Right lobe of liver (tissue), 4 donors: ENCODE data around the gene SAMD7.

Experiments
- CTCF ChIP-seq, 4 donors: fragments of 200-600 bp in 3 of 4; fragments of 450-650 bp in 1 of 4; IDR thresholded peaks; one replicate each; pipeline versions ENCODE4 v1.5.1 to v1.8.0; 2016 to 2022; ENCODE audit warnings: antibody characterized with exemption in 4 of 4, mild to moderate bottlenecking in 2 of 4
- POLR2A ChIP-seq: fragments of 450-650 bp; IDR thresholded peaks from one replicate; pipeline ENCODE4 v1.6.1; 2017; ENCODE audit warnings: antibody characterized with exemption, mild to moderate bottlenecking
- donor health status: DM: no; HTN: no; CAD: no.
- donor health status: DM: no; HTN: no; CAD: no.
- donor health status: DM: no; HTN: yes; CAD: no.

- TF ChIP-seq POLR2A = no peak
- no peak for TF ChIP-seq CTCF (IDR thresholded peaks at IDR 0.05)
Measured at GRCh38 chr3:169911272-169911671, at the start of gene SAMD7.
